GM12865 (cell line): ENCODE measurements around the gene B4GALT3.

Experiments
- DNase-seq: peaks from one replicate; pipeline ENCODE4 v3.0.0; 2010; ENCODE audit warnings: low read depth
- H3K4me3 ChIP-seq: 2 replicates; pipeline ENCODE4 v1.5.1; 2011; ENCODE audit warnings: mild to moderate bottlenecking, low read depth, low read length, control low read depth
- CTCF ChIP-seq: IDR thresholded peaks from 2 replicates; pipeline ENCODE4 v1.5.1; 2011; ENCODE audit warnings: low read length, control low read depth, low read depth, inconsistent platforms; ENCODE audit not compliant: insufficient read depth; ENCODE audit errors: missing control alignments

B4GALT3 gene

DNA sequence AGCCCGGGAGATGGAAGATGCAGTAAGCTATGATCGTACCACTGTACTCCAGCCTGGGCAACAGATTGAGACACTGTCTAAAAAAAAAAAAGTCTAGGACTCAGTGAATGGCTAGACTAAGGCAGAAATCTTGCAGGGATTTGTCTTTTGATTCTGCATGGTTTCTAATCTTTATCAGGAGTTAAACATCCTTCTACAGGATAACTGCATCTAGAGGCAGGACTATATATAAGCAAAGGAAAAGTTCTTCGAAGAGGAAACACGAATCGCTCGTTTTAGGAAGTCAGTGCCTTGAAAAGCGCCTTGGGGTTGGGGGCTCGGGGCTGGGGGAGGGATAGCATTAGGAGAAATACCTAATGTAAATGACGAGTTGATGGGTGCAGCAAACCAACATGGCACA, 24.1 kb downstream of the B4GALT3 start:
- DNase-seq = no peak
- no peak for TF ChIP-seq CTCF
- peak overlapping the region; percentile 95 for H3K4me3 ChIP-seq

- no peak overlapping the region for H3K4me3 ChIP-seq
- DNase-seq = no peak
- TF ChIP-seq CTCF = no peak
Observed at GRCh38 chr1:161145832-161146231, 31.5 kb downstream of the B4GALT3 start.

DNA sequence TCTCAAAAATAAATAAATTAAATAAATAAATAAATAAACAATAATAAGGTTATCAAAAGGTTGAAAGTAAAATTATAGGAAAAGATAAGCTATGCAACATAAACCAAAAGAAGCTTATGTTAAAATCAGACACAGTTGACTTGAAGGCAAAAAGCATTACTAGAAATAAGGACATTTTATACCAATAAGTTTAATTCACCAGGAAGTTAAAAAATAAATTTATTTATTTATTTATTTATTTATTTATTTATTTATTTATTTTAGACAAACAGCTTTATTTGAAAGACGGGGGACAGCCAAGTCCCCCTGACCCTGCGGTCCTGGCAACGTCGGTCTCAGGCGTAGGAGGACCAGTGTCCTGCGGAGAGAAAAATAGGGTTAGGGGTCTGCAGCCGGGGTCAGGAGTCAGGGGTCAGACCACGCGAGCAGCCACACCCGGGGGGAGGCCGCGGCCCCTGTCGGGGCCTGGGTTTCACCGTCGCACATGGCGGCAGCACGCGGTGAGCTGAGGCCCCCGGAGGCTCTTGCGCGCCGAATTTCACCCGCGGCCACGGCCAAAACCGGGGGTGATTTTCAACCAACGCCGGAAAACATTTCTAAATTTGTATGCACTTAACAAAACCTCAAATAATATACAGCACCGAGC, 36.4 kb downstream of the B4GALT3 start:
- no peak overlapping the region for H3K4me3 ChIP-seq
- TF ChIP-seq CTCF = no peak
- DNase-seq = no peak

GRCh38 chr1:161139766-161140165, 37.5 kb downstream of the B4GALT3 start:
- DNase-seq = peak; percentile 52
- H3K4me3 ChIP-seq = no peak overlapping the region
- TF ChIP-seq CTCF = peak; percentile 23

- TF ChIP-seq CTCF = no peak
- DNase-seq = no peak
- H3K4me3 ChIP-seq = no peak overlapping the region
Observed at GRCh38 chr1:161138431-161138830, 38.9 kb downstream of the B4GALT3 start.

- DNase-seq = no peak
Observed at GRCh38 chr1:161137881-161138280, 39.4 kb downstream of the B4GALT3 start.

More at GRCh38 chr1:161137881-161138280, 39.4 kb downstream of the B4GALT3 start:
- no peak overlapping the region for H3K4me3 ChIP-seq
- TF ChIP-seq CTCF = no peak
